HCT116 (cell line): ENCODE results near the gene SPTB. TPM values are rescaled to one million over a fixed set of nuclear protein-coding genes. Genes with fewer than 3 reads are reported as not detected.

Experiments used
- ATAC-seq: fragments of 200-7000 bp; cut with Tn5 transposase; 2 replicates; pipeline ENCODE4 v1.9.1; 2020; ENCODE audit warnings: mild to moderate bottlenecking, moderate library complexity
- BruUV-seq: library from RNA; stranded (reverse); fragments of 400-500 nt; replicated peaks from 2 replicates; lab custom pipeline; 2021; lab: Mats Ljungman, UMichigan
- CTCF ChIA-PET: fragments of 300-600 bp; sonication (Branson Sonifier 250); formaldehyde crosslinking; loops from one replicate; lab custom pipeline; 2021; ENCODE audit warnings: antibody characterized with exemption; lab: Charles Lee
- POLR2A ChIA-PET: fragments of 300-600, 350-600 bp; sonication (Branson Sonifier 250); formaldehyde crosslinking; loops from one replicate; lab custom pipeline; 2021; ENCODE audit warnings: antibody characterized with exemption; lab: Charles Lee
- RAD21 ChIA-PET, 2 experiments: fragments of 300-600 bp; sonication (Branson Sonifier 250); formaldehyde crosslinking; loops; one replicate each; lab custom pipeline; 2023; ENCODE audit warnings: low total read pairs in 2 of 2; ENCODE audit not compliant: uncharacterized antibody in 2 of 2, unreplicated experiment in 2 of 2, low non-redundant PET in 1 of 2; lab: Charles Lee
- DNase-seq: peaks from one replicate; pipeline ENCODE4 v3.0.0-alpha.2; 2010; ENCODE audit warnings: low read depth, low spot score
- H2AFZ ChIP-seq: fragments of 200-600 bp; shearing (Covaris generic), sonication (generic); 2 replicates; pipeline ENCODE4 v1.6.1; 2017; ENCODE audit warnings: low read depth, mixed run types, mixed read lengths, antibody characterized with exemption, low read length; ENCODE audit not compliant: poor library complexity, severe bottlenecking
- H3K27ac ChIP-seq: 2 replicates; pipeline ENCODE4 v1.5.1; 2012; ENCODE audit warnings: low read depth, low read length
- H3K27me3 ChIP-seq: fragments of 200-600 bp; sonication (generic); 2 replicates; pipeline ENCODE4 v1.6.1; 2016; ENCODE audit warnings: mixed run types, low read length, mixed read lengths; ENCODE audit not compliant: insufficient read depth
- H3K36me3 ChIP-seq, 2 experiments: fragments of 200-500 bp in 1 of 2; fragments of 200-600 bp in 1 of 2; sonication (Bioruptor generic) in 1 of 2; sonication (generic) in 1 of 2; 2 replicates each; pipeline versions ENCODE4 v1.5.1 to v1.6.1; 2014 to 2016; ENCODE audit warnings: low read length in 2 of 2, inconsistent platforms in 1 of 2, mixed read lengths in 1 of 2, mixed run types in 1 of 2; ENCODE audit not compliant: insufficient read depth in 2 of 2, control insufficient read depth in 1 of 2
- H3K4me1 ChIP-seq, 2 experiments: fragments of 200-600 bp in 1 of 2; sonication (generic) in 1 of 2; 2 replicates each; pipeline versions ENCODE4 v1.5.1 to v1.6.1; 2012 to 2017; ENCODE audit warnings: low read length in 2 of 2, inconsistent platforms in 1 of 2, mild to moderate bottlenecking in 1 of 2, mixed read lengths in 1 of 2, mixed run types in 1 of 2, moderate library complexity in 1 of 2; ENCODE audit not compliant: insufficient read depth in 2 of 2, control insufficient read depth in 1 of 2
- H3K4me2 ChIP-seq: fragments of 200-600 bp; sonication (generic); 2 replicates; pipeline ENCODE4 v1.6.1; 2017; ENCODE audit warnings: mixed run types, low read length, mixed read lengths
- H3K4me3 ChIP-seq, 2 experiments: fragments of 200-600 bp in 1 of 2; sonication (generic) in 1 of 2; replicated peaks in 1 of 2; 2 replicates each; pipeline ENCODE4 v1.5.1; 2011 to 2016; ENCODE audit warnings: low read length in 2 of 2, control low read depth in 1 of 2, low read depth in 1 of 2, mild to moderate bottlenecking in 1 of 2, mixed read lengths in 1 of 2, mixed run types in 1 of 2
- H3K79me2 ChIP-seq: fragments of 200-600 bp; sonication (generic); 2 replicates; pipeline ENCODE4 v1.6.1; 2017; ENCODE audit warnings: mild to moderate bottlenecking, mixed run types, low read length, moderate library complexity, mixed read lengths; ENCODE audit not compliant: insufficient read depth
- H3K9ac ChIP-seq: fragments of 200-600 bp; sonication (generic); 2 replicates; pipeline ENCODE4 v1.6.1; 2016; ENCODE audit warnings: low read length, mixed read lengths
- H3K9me2 ChIP-seq: fragments of 200-600 bp; sonication (generic), shearing (Covaris generic); 2 replicates; pipeline ENCODE4 v1.6.1; 2017; ENCODE audit warnings: mixed run types, mild to moderate bottlenecking, moderate library complexity; ENCODE audit not compliant: insufficient read depth
- H3K9me3 ChIP-seq, 2 experiments: fragments of 200-500 bp in 1 of 2; fragments of 200-600 bp in 1 of 2; sonication (Bioruptor generic) in 1 of 2; sonication (generic) in 1 of 2; 2 replicates each; pipeline ENCODE4 v1.6.1; 2014 to 2017; ENCODE audit warnings: low read length in 2 of 2, mixed read lengths in 2 of 2, inconsistent platforms in 1 of 2, low read depth in 1 of 2, mild to moderate bottlenecking in 1 of 2, mixed run types in 1 of 2, moderate library complexity in 1 of 2; ENCODE audit not compliant: control insufficient read depth in 1 of 2, insufficient read depth in 1 of 2
- H4K20me1 ChIP-seq: fragments of 200-600 bp; sonication (generic), shearing (Covaris generic); 2 replicates; pipeline ENCODE4 v1.6.1; 2017; ENCODE audit warnings: mixed run types, mild to moderate bottlenecking, moderate library complexity; ENCODE audit not compliant: insufficient read depth
- CBX3 ChIP-seq: IDR thresholded peaks from 2 replicates; pipeline ENCODE4 v1.6.1; 2012; ENCODE audit warnings: low read depth
- CEBPB ChIP-seq: IDR thresholded peaks from 2 replicates; pipeline ENCODE4 v1.6.1; 2012; ENCODE audit warnings: low read depth
- CTCF ChIP-seq, 3 experiments: fragments of 200-600 bp in 1 of 3; sonication (generic) in 1 of 3; IDR thresholded peaks in 2 of 3; conservative IDR thresholded peaks in 1 of 3; 2 replicates each; pipeline ENCODE4 v1.5.1; 2012 to 2017; ENCODE audit warnings: low read depth in 2 of 3, low read length in 2 of 3, antibody characterized with exemption in 1 of 3, borderline replicate concordance in 1 of 3, control low read depth in 1 of 3, mild to moderate bottlenecking in 1 of 3, mixed read lengths in 1 of 3, mixed run types in 1 of 3, moderate library complexity in 1 of 3; ENCODE audit not compliant: insufficient read depth in 1 of 3
- EGR1 ChIP-seq: IDR thresholded peaks from 2 replicates; pipeline ENCODE4 v1.6.1; 2012; ENCODE audit warnings: low read depth
- EZH2 ChIP-seq: fragments of 200-600 bp; sonication (generic); IDR thresholded peaks from 2 replicates; pipeline ENCODE4 v1.6.1; 2017; ENCODE audit warnings: antibody characterized with exemption, mixed run types
- EZH2phosphoT487 ChIP-seq: fragments of 200-600 bp; IDR thresholded peaks from 2 replicates; pipeline ENCODE4 v1.6.1; 2018; ENCODE audit warnings: antibody characterized with exemption, borderline replicate concordance
- POLR2A ChIP-seq: IDR thresholded peaks from 2 replicates; pipeline ENCODE4 v1.7.0; 2011; ENCODE audit warnings: borderline replicate concordance; ENCODE audit not compliant: insufficient read depth, insufficient read length; ENCODE audit errors: extremely low read depth
- POLR2AphosphoS5 ChIP-seq: IDR thresholded peaks from 2 replicates; pipeline ENCODE4 v1.6.1; 2011; ENCODE audit warnings: mild to moderate bottlenecking, low read depth, low read length, moderate library complexity
- REST ChIP-seq: IDR thresholded peaks from 2 replicates; pipeline ENCODE4 v1.6.1; 2012; ENCODE audit warnings: low read depth
- SIN3A ChIP-seq: IDR thresholded peaks from 2 replicates; pipeline ENCODE4 v1.6.1; 2012; ENCODE audit warnings: low read depth
- YY1 ChIP-seq: IDR thresholded peaks from 2 replicates; pipeline ENCODE4 v1.6.1; 2011; ENCODE audit warnings: low read length, low read depth, moderate library complexity, mild to moderate bottlenecking; ENCODE audit not compliant: insufficient replicate concordance; ENCODE audit errors: extremely low read depth
- ZFX ChIP-seq: fragments of 450-650 bp; IDR thresholded peaks from 2 replicates; pipeline ENCODE4 v1.6.1; 2017
- ZNF274 ChIP-seq: fragments of 200-500 bp; sonication (Bioruptor generic); IDR thresholded peaks from 2 replicates; pipeline ENCODE4 v1.6.1; 2014; ENCODE audit warnings: mild to moderate bottlenecking, low read depth, low read length, inconsistent platforms
- intact Hi-C: fragments of 100-400 bp; cut with micrococcal nuclease; formaldehyde crosslinking; loops from 2 replicates; pipeline ENCODE4 v1.10.0; 2022
- total RNA-seq: library from RNA; stranded (reverse); gene quantifications from one replicate; pipeline ENCODE4 v1.2.1, GENCODE V29; 2021; ENCODE audit not compliant: unreplicated experiment

Gene SPTB
- total RNA-seq, 1 experiment from 2014 or later: 4.2 TPM

- ChIA-PET POLR2A (no interaction called here), RAD21 (no interaction called here)
- Histone ChIP-seq H3K79me2 (no peaks in the 10 kb centered on the region), H4K20me1 (no peaks in the 10 kb centered on the region), H3K9me2 (no peaks in the 10 kb centered on the region), H3K9ac (no peak overlapping the region), H3K36me3 (no peaks in the 10 kb centered on the region), H3K9me3 (no peaks in the 10 kb centered on the region), H3K27me3 (no peaks in the 10 kb centered on the region), H3K4me2 (no peak overlapping the region), H3K4me1 (peaks cover 5 to 6% of the 10 kb centered on the region in 2 experiments; a peak in 3 of 4 replicates), H3K27ac (no peak overlapping the region), H3K4me3 (no peak overlapping the region), H2AFZ (no peak overlapping the region)
- no peak for DNase-seq
- no TSS peak for BruUV-seq
- intact Hi-C loops: no loop called here
- no peak for ATAC-seq
- TF ChIP-seq YY1: no peak
- TF ChIP-seq CBX3: no peak
- TF ChIP-seq POLR2AphosphoS5: no peak
- TF ChIP-seq ZFX: no peak
- no peak for TF ChIP-seq ZNF274
- TF ChIP-seq EGR1: no peak
- TF ChIP-seq, all 23 proteins: peak for 0
- CTCF ChIA-PET: no interaction called here
Measured at GRCh38 chr14:64795211-64795610, 84.5 kb downstream of the SPTB start.

- CTCF ChIA-PET: interaction anchor here (0.5 kb wide), 1 partner anchor 227 kb away, joined by 3 read pairs; no protein-coding TSS in a partner anchor
Measured at GRCh38 chr14:64792871-64793560, 86.7 kb downstream of the SPTB start.

More at GRCh38 chr14:64792871-64793560, 86.7 kb downstream of the SPTB start:
- H3K9me3 ChIP-seq: no peaks in the 10 kb centered on the region
- no peaks in the 10 kb centered on the region for H4K20me1 ChIP-seq
- H3K36me3 ChIP-seq: no peaks in the 10 kb centered on the region
- no peak overlapping the region for H3K27ac ChIP-seq
- H3K4me1 ChIP-seq: peaks cover 2 to 11% of the 10 kb centered on the region in 2 experiments; a peak in 2 of 4 replicates
- no peaks in the 10 kb centered on the region for H3K79me2 ChIP-seq
- ATAC-seq (no peak), DNase-seq (no peak)
- TF ChIP-seq EZH2 (no peak), YY1 (no peak), EZH2phosphoT487 (no peak), CEBPB (no peak), CTCF (IDR thresholded peaks at IDR 0.05 in 2 of 3, conservative IDR thresholded peaks at IDR 0.05 in 1 of 3; ENCODE audit: borderline replicate concordance in 1 of 3, insufficient read depth in 1 of 3, low read depth in 2 of 3, low read length in 2 of 3) (no peak), SIN3A (no peak), ZNF274 (no peak), REST (no peak), POLR2A (no peak)
- no peaks in the 10 kb centered on the region for H3K9me2 ChIP-seq
- no peak overlapping the region for H3K9ac ChIP-seq
- H3K27me3 ChIP-seq: no peaks in the 10 kb centered on the region
- H2AFZ ChIP-seq: no peak overlapping the region
- ChIA-PET POLR2A (no interaction called here), RAD21 (no interaction called here)
- BruUV-seq: no TSS peak
- intact Hi-C loops: no loop called here
- no peak overlapping the region for H3K4me2 ChIP-seq
- H3K4me3 ChIP-seq: no peak overlapping the region
